ENCODE measurements around the gene GALNT5. TPM values are rescaled to one million over a fixed set of nuclear protein-coding genes. Genes with fewer than 3 reads are reported as not detected.

The GALNT5 gene
- total RNA-seq, 1 experiment from 2014 or later = 6.8 TPM

DNA sequence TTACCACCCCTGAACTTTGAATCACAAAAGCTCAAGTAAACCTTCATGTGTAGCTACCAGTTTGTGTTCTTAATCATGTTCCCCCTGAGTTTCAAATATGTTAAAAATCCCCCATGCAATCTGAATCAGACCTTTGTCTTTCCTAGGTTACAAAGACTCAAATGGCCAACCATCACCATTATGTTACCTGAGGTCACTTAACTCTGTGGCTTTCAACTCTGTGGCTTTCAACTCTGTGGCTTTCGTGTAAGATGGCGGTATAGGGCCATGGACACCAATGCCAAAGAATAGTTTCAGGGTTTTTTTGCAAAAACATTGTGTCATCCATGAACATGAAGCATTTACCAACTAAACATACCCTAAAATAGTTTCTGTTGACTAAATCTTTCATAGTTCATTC, 61.4 kb downstream of the GALNT5 start:
- no peaks in the 10 kb centered on the region for H3K36me3 ChIP-seq (ENCODE audit: control insufficient read depth, insufficient read depth, low read length)
- Mint-ChIP-seq H3K27me3 (ENCODE audit: insufficient read depth, unreplicated experiment) (no peaks in the 10 kb centered on the region), H3K4me1 (ENCODE audit: low read depth, unreplicated experiment) (peaks cover 11% of the 10 kb centered on the region), H3K36me3 (ENCODE audit: insufficient read depth, unreplicated experiment) (no peaks in the 10 kb centered on the region), H3K4me3 (ENCODE audit: unreplicated experiment) (no peak overlapping the region), H3K9me3 (ENCODE audit: unreplicated experiment) (no peaks in the 10 kb centered on the region), H3K27ac (ENCODE audit: unreplicated experiment) (no peak overlapping the region)
- ChIA-PET POLR2A (no interaction called here), CTCF (interaction anchor here (1.5 kb wide), 1 partner anchor 16 kb away, joined by 3 read pairs; no protein-coding TSS in a partner anchor)
- no peak for DNase-seq
- no peaks in the 10 kb centered on the region; the same call in 1 of the 2 replicates for H3K27me3 ChIP-seq (replicated peaks; ENCODE audit: control insufficient read depth, insufficient read depth, low read length)
- intact Hi-C loops (cut with micrococcal nuclease; ENCODE audit: unreplicated experiment) = no loop called here
- H3K4me3 ChIP-seq (ENCODE audit: low read depth, low read length) = no peak overlapping the region
- H3K4me1 ChIP-seq = peaks cover 27% of the 10 kb centered on the region
- H3K9me3 ChIP-seq = no peaks in the 10 kb centered on the region
- TF ChIP-seq, protein P1, sequence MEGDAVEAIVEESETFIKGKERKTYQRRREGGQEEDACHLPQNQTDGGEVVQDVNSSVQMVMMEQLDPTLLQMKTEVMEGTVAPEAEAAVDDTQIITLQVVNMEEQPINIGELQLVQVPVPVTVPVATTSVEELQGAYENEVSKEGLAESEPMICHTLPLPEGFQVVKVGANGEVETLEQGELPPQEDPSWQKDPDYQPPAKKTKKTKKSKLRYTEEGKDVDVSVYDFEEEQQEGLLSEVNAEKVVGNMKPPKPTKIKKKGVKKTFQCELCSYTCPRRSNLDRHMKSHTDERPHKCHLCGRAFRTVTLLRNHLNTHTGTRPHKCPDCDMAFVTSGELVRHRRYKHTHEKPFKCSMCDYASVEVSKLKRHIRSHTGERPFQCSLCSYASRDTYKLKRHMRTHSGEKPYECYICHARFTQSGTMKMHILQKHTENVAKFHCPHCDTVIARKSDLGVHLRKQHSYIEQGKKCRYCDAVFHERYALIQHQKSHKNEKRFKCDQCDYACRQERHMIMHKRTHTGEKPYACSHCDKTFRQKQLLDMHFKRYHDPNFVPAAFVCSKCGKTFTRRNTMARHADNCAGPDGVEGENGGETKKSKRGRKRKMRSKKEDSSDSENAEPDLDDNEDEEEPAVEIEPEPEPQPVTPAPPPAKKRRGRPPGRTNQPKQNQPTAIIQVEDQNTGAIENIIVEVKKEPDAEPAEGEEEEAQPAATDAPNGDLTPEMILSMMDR (IDR thresholded peaks at IDR 0.05; ENCODE audit: insufficient read depth in 1 of 2, low read depth in 1 of 2, low read length in 1 of 2, severe bottlenecking in 1 of 2, unreplicated experiment in 1 of 2) = no peak
- BruUV-seq (replicated peaks) = no TSS peak

DNA sequence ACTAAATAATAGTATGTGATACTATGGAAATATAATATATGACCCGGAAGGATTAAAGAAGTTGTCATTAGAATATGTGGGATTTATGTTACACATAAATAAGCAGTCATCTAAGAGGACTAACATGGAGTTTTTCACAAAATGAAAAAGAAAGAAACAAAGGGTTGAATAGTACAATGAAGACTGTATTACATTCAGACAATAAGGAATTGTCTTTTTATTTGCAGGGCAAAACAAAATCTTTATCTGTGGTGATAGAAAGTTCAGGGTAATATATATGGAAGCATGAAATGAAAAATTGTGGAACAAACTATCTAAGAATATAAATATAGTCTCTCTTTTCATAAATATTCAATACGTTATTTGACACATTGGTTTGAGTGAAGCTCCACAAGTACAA, 62.3 kb downstream of the GALNT5 start:
- H3K36me3 Mint-ChIP-seq (ENCODE audit: insufficient read depth, unreplicated experiment) = no peaks in the 10 kb centered on the region
- intact Hi-C loops (cut with micrococcal nuclease; ENCODE audit: unreplicated experiment) = no loop called here
- H3K27me3 Mint-ChIP-seq (ENCODE audit: insufficient read depth, unreplicated experiment) = no peaks in the 10 kb centered on the region
- H3K4me1 Mint-ChIP-seq (ENCODE audit: low read depth, unreplicated experiment) = peaks cover 11% of the 10 kb centered on the region
- Histone ChIP-seq H3K4me3 (ENCODE audit: low read depth, low read length) (no peak overlapping the region), H3K27me3 (replicated peaks; ENCODE audit: control insufficient read depth, insufficient read depth, low read length) (no peaks in the 10 kb centered on the region; the same call in 1 of the 2 replicates), H3K36me3 (ENCODE audit: control insufficient read depth, insufficient read depth, low read length) (no peaks in the 10 kb centered on the region), H3K9me3 (no peaks in the 10 kb centered on the region), H3K4me1 (peaks cover 36% of the 10 kb centered on the region)
- BruUV-seq (replicated peaks) = no TSS peak
- CTCF ChIA-PET = no interaction called here
- no peaks in the 10 kb centered on the region for H3K9me3 Mint-ChIP-seq (ENCODE audit: unreplicated experiment)
- H3K27ac Mint-ChIP-seq (ENCODE audit: unreplicated experiment) = no peak overlapping the region
- TF ChIP-seq, protein P1 (IDR thresholded peaks at IDR 0.05; ENCODE audit: insufficient read depth in 1 of 2, low read depth in 1 of 2, low read length in 1 of 2, severe bottlenecking in 1 of 2, unreplicated experiment in 1 of 2) = no peak
- DNase-seq = no peak
- no peak overlapping the region for H3K4me3 Mint-ChIP-seq (ENCODE audit: unreplicated experiment)
- POLR2A ChIA-PET = no interaction called here

DNA sequence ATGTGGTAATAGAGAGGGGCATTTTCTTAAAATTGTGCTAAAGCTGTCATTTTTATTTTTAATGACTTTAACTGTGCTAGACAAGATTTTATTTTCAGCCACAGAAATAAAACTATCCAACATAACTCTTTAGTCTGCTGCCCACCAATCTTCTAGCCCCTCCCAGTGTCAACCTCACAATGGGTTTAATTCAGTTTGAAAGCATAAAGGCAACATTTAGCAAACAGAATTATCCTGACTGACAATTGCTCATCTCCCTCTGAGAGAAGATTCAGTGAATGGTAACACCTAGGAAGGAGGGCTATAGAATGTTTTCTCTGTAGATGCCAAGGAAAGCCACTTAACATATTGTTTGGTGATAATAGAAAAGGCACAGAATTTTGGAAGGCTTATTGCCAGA, 62.9 kb downstream of the GALNT5 start:
- DNase-seq = no peak
- no peaks in the 10 kb centered on the region for H3K36me3 ChIP-seq (ENCODE audit: control insufficient read depth, insufficient read depth, low read length)
- POLR2A ChIA-PET = no interaction called here
- intact Hi-C loops (cut with micrococcal nuclease; ENCODE audit: unreplicated experiment) = no loop called here
- CTCF ChIA-PET = no interaction called here
- TF ChIP-seq, protein P1 (IDR thresholded peaks at IDR 0.05; ENCODE audit: insufficient read depth in 1 of 2, low read depth in 1 of 2, low read length in 1 of 2, severe bottlenecking in 1 of 2, unreplicated experiment in 1 of 2) = no peak
- no peak overlapping the region for H3K4me3 ChIP-seq (ENCODE audit: low read depth, low read length)
- H3K27me3 Mint-ChIP-seq (ENCODE audit: insufficient read depth, unreplicated experiment) = no peaks in the 10 kb centered on the region
- H3K9me3 ChIP-seq = no peaks in the 10 kb centered on the region
- H3K4me1 ChIP-seq = peaks cover 42% of the 10 kb centered on the region
- no peak overlapping the region for H3K27ac Mint-ChIP-seq (ENCODE audit: unreplicated experiment)
- H3K36me3 Mint-ChIP-seq (ENCODE audit: insufficient read depth, unreplicated experiment) = no peaks in the 10 kb centered on the region
- no peaks in the 10 kb centered on the region; the same call in 1 of the 2 replicates for H3K27me3 ChIP-seq (replicated peaks; ENCODE audit: control insufficient read depth, insufficient read depth, low read length)
- H3K4me1 Mint-ChIP-seq (ENCODE audit: low read depth, unreplicated experiment) = peaks cover 15% of the 10 kb centered on the region
- no peak overlapping the region for H3K4me3 Mint-ChIP-seq (ENCODE audit: unreplicated experiment)
- BruUV-seq (replicated peaks) = no TSS peak
- H3K9me3 Mint-ChIP-seq (ENCODE audit: unreplicated experiment) = no peaks in the 10 kb centered on the region

Measured in Caco-2 (cell line).